GM12878 (cell line): Measurements from ENCODE around the gene DBN1. TPM values are rescaled to one million over a fixed set of nuclear protein-coding genes. Genes with fewer than 3 reads are reported as not detected.
A peak's percentile ranks its signal among the peaks of the same experiment; 100 is the strongest.

Experiments used
- ATAC-seq: fragments of 200-7000 bp; cut with Tn5 transposase; 3 replicates; pipeline ENCODE4 v1.9.1; 2020; ENCODE audit warnings: mild to moderate bottlenecking, moderate library complexity
- BruUV-seq: library from RNA; stranded (reverse); fragments of 400-500 nt; replicated peaks from 2 replicates; lab custom pipeline; 2021; lab: Mats Ljungman, UMichigan
- CTCF ChIA-PET: fragments of 300-600 bp; sonication (Branson Sonifier 250); formaldehyde crosslinking; extraction: SDS; loops from one replicate; lab custom pipeline; 2021; ENCODE audit warnings: inconsistent platforms; lab: Yijun Ruan, JAX
- POLR2A ChIA-PET: fragments of 350-600 bp; formaldehyde crosslinking; extraction: SDS; loops from one replicate; lab custom pipeline; 2021; ENCODE audit warnings: inconsistent platforms; lab: Charles Lee
- RAD21 ChIA-PET: fragments of 300-600 bp; sonication (Branson Sonifier 250); formaldehyde crosslinking; loops from one replicate; lab custom pipeline; 2023; ENCODE audit warnings: antibody characterized with exemption; ENCODE audit not compliant: unreplicated experiment; lab: Charles Lee
- SMC1A ChIA-PET: fragments of 300-600 bp; sonication (Branson Sonifier 250); formaldehyde crosslinking; loops from one replicate; lab custom pipeline; 2023; ENCODE audit not compliant: unreplicated experiment, uncharacterized antibody; lab: Charles Lee
- DNase-seq: peaks from one replicate; pipeline ENCODE4 v3.0.0-alpha.2; 2011; ENCODE audit warnings: low read depth, low spot score
- FAIRE-seq: peaks from 3 replicates; lab custom pipeline; 2011; peaks lifted over from hg19 to GRCh38; lab: Jason Lieb, UNC
- H2AFZ ChIP-seq: 2 replicates; pipeline ENCODE4 v1.6.0; 2011; ENCODE audit warnings: low read depth, low read length, control low read depth; ENCODE audit not compliant: control insufficient read depth
- H3K27ac ChIP-seq: 2 replicates; pipeline ENCODE4 v1.5.1; 2011; ENCODE audit warnings: control low read depth; ENCODE audit not compliant: control insufficient read depth, insufficient read depth
- H3K27me3 ChIP-seq, 2 experiments: replicated peaks in 1 of 2; 2 replicates each; pipeline versions ENCODE4 v1.6.0 to v1.6.1; 2011; ENCODE audit warnings: low read length in 1 of 2; ENCODE audit not compliant: control insufficient read depth in 2 of 2, insufficient read depth in 2 of 2
- H3K36me3 ChIP-seq, 2 experiments: 2 replicates each; pipeline ENCODE4 v1.5.1; 2011; ENCODE audit warnings: low read length in 1 of 2; ENCODE audit not compliant: control insufficient read depth in 2 of 2, insufficient read depth in 2 of 2
- H3K4me1 ChIP-seq: 2 replicates; pipeline ENCODE4 v1.6.1; 2011; ENCODE audit warnings: mild to moderate bottlenecking, low read length, moderate library complexity, mixed read lengths; ENCODE audit not compliant: control insufficient read depth, insufficient read depth
- H3K4me2 ChIP-seq: 2 replicates; pipeline ENCODE4 v1.6.0; 2011; ENCODE audit warnings: control low read depth; ENCODE audit not compliant: control insufficient read depth, insufficient read depth
- H3K4me3 ChIP-seq: fragments of 200-600 bp; sonication (generic); 2 replicates; pipeline ENCODE4 v1.5.1; 2016
- H3K79me2 ChIP-seq: 2 replicates; pipeline ENCODE4 v1.6.0; 2011; ENCODE audit warnings: low read length; ENCODE audit not compliant: control insufficient read depth, insufficient read depth
- H3K9ac ChIP-seq: 2 replicates; pipeline ENCODE4 v1.8.0; 2011; ENCODE audit warnings: low read length, control low read depth, mixed read lengths; ENCODE audit not compliant: control insufficient read depth, insufficient read depth
- H3K9me3 ChIP-seq: replicated peaks from 3 replicates; pipeline ENCODE4 v1.5.1; 2011; ENCODE audit warnings: mild to moderate bottlenecking, low read length; ENCODE audit not compliant: control insufficient read depth, insufficient read depth
- H4K20me1 ChIP-seq: 2 replicates; pipeline ENCODE4 v1.6.0; 2011; ENCODE audit not compliant: control insufficient read depth, insufficient read depth
- CTCF ChIP-seq, 3 experiments: IDR thresholded peaks in 2 of 3; conservative IDR thresholded peaks in 1 of 3; 2 replicates each; pipeline ENCODE4 v1.5.1; 2011; ENCODE audit warnings: low read depth in 3 of 3, low read length in 3 of 3, mild to moderate bottlenecking in 3 of 3, control low read depth in 2 of 3, moderate library complexity in 2 of 3, inconsistent platforms in 1 of 3, mixed read lengths in 1 of 3; ENCODE audit not compliant: control insufficient read depth in 2 of 3, insufficient read depth in 1 of 3; ENCODE audit errors: extremely low read depth in 1 of 3
- SMAD1 ChIP-seq: fragments of 450-650 bp; IDR thresholded peaks from 2 replicates; pipeline ENCODE4 v1.6.1; 2018; ENCODE audit warnings: mild to moderate bottlenecking, low read depth; ENCODE audit not compliant: partially characterized antibody
- TARDBP ChIP-seq: IDR thresholded peaks from 2 replicates; pipeline ENCODE4 v1.6.1; 2016; ENCODE audit warnings: borderline replicate concordance
- ZBTB33 ChIP-seq: fragments of 450-650 bp; IDR thresholded peaks from 2 replicates; pipeline ENCODE4 v1.6.1; 2017; ENCODE audit warnings: mild to moderate bottlenecking
- WGBS: methylation state at CpG from one replicate; pipeline ENCODE4 v1.1.6; 2016; ENCODE audit warnings: low lambda C conversion rate; ENCODE audit not compliant: insufficient replicate concordance, insufficient coverage; ENCODE audit errors: missing lambda C conversion rate; 5-methylcytosine and 5-hydroxymethylcytosine counted together
- in situ Hi-C: fragments of 300-500 bp; cut with MboI; formaldehyde crosslinking; loops from 9 replicates; pipeline ENCODE4 v1.14.3; 2018; ENCODE audit warnings: mixed read lengths
- intact Hi-C: fragments of 100-400 bp; cut with micrococcal nuclease; formaldehyde crosslinking; loops from one replicate; pipeline ENCODE4 v1.14.2; 2022; ENCODE audit not compliant: unreplicated experiment
- polyA plus RNA-seq, 11 experiments: library from polyadenylated mRNA; depleted of rRNA in 4 of 11; unstranded in 6 of 11; stranded (reverse) in 5 of 11; fragments of >200 nt; fragmentation: Nextera tagmentation in 4 of 11; fragmentation: Illumina TruSeq in 1 of 11; extraction: Ambion mirVana in 4 of 11; extraction: Trizol in 1 of 11; gene quantifications; 1 replicate in 1 of 11; 2 replicates in 10 of 11; pipeline versions ENCODE4 v1.2.1 to v1.2.3, GENCODE V29; 2011 to 2016; ENCODE audit warnings: inconsistent platforms in 2 of 11, missing spikeins in 2 of 11, low read depth in 1 of 11
- total RNA-seq, 4 experiments: library from RNA; depleted of rRNA in 3 of 4; stranded (reverse); fragments of >200 nt in 3 of 4; fragmentation: Illumina TruSeq in 1 of 4; extraction: Trizol in 1 of 4; gene quantifications; 2 replicates each; pipeline versions ENCODE4 v1.2.1 to v1.2.3, GENCODE V29; 2013 to 2021

DBN1 gene
- total and polyA plus RNA-seq, 10 of the 15 experiments (the other 5 are each of a cell fraction or from before 2014, with no cell fraction given): 0.18 to 81.0 (median 27.9) TPM

DNA sequence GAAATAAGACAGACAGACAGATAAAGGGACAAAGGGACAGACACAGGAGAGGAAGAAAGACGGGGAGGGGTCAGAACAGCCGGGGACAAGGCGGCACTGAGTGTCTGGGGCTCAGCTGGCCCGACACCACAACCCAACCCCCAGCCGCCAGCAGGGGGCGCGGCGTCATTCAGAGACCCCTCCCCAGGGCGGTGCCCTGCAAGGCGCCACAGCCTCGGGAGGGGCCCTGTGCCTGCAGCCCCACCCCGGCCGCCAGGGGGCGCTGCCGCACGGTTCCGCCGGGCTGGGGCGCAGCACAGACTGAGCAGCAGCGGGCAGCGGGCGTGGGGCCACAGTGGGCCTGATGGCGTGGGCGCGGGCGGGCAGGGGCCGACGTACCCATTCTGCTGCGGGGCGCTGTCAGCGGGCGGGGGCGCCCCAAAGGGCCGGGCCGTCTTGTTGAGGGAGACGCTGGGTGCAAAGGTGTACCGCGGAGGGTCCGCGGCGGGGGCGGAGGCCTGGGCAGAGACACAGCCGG is 18.1 kb upstream of the DBN1 start:
- H2AFZ ChIP-seq: no peak overlapping the region
- peaks cover 24% of the 10 kb centered on the region for H3K4me1 ChIP-seq
- no peak overlapping the region for H3K4me2 ChIP-seq
- SMC1A ChIA-PET: no interaction called here
- TF ChIP-seq ZBTB33: peak; percentile 99
- peak; percentile 18 to 44 (median 40); a peak in 5 of 6 replicates for TF ChIP-seq CTCF (IDR thresholded peaks at IDR 0.05 in 2 of 3, conservative IDR thresholded peaks at IDR 0.05 in 1 of 3; ENCODE audit: control insufficient read depth in 2 of 3, extremely low read depth in 1 of 3, insufficient read depth in 1 of 3, low read depth in 3 of 3, low read length in 3 of 3)
- no peak for TF ChIP-seq SMAD1
- no peak for TF ChIP-seq TARDBP
- intact Hi-C loops (no loop called here), in situ Hi-C loops (no loop called here)
- no peaks in the 10 kb centered on the region for H4K20me1 ChIP-seq
- no peak overlapping the region for H3K4me3 ChIP-seq
- no peak overlapping the region for H3K27ac ChIP-seq
- H3K36me3 ChIP-seq: peaks cover 0 to 6% of the 10 kb centered on the region in 2 experiments; a peak in 2 of 4 replicates
- BruUV-seq: no TSS peak
- FAIRE-seq (no peak), ATAC-seq (no peak), DNase-seq (no peak)
- 94% methylated on average over 26 of the region's 43 CpGs for WGBS
- POLR2A ChIA-PET: interaction anchor here (0.5 to 1.4 kb wide), 2 partner anchors 15 to 17 kb away, joined by 3 to 4 read pairs; no protein-coding TSS in a partner anchor
- CTCF ChIA-PET: no interaction called here
- RAD21 ChIA-PET: no interaction called here
- no peaks in the 10 kb centered on the region for H3K9me3 ChIP-seq
- H3K79me2 ChIP-seq: peaks cover 4% of the 10 kb centered on the region
- H3K27me3 ChIP-seq: no peaks in the 10 kb centered on the region
- no peak overlapping the region for H3K9ac ChIP-seq
